ENCODE measurements around the gene HOXB5.
A peak's percentile ranks its signal among the peaks of the same experiment; 100 is the strongest.

HOXB5 gene

DNA sequence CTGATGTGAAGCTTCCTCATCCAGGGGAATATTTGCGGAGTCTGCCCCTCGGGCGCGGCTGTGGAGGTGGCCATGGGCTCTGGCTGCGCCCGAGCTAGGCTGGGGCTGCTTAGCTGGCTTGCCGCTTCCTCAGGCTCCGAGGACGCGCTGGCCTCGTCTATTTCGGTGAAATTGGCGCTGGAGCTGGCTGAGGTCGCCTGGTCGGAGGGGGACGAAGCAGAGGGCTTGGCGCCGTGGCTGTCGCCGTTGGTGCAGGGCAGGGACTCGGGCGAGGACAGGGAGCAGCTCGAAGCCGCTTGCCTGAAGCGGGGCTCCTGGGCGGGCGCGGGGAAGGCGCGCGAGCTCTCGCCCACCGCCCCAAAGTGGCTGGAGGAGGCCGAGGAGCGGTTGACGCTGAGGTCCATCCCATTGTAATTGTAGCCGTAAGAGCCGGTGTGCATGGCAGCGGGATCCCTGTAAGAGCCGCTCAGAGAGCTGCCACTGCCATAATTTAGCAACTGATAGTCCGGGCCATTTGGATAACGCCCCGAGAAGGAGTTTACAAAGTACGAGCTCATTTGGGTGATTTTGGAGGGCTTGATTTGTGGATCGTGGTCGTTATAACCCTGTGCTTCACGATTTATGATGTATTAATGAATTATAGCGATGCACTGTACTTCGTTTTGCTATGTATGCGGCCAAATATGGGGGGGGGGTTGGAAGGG is at the start of gene HOXB5:
Gene HOXB5, minus strand, starts transcription at position 654 of the 704 bp plus-strand sequence. Its CDS starts 97 bp downstream, at position 557.
- no peak for DNase-seq (ENCODE audit: insufficient read length, low spot score)
- FAIRE-seq, result peak; percentile 78

DNA sequence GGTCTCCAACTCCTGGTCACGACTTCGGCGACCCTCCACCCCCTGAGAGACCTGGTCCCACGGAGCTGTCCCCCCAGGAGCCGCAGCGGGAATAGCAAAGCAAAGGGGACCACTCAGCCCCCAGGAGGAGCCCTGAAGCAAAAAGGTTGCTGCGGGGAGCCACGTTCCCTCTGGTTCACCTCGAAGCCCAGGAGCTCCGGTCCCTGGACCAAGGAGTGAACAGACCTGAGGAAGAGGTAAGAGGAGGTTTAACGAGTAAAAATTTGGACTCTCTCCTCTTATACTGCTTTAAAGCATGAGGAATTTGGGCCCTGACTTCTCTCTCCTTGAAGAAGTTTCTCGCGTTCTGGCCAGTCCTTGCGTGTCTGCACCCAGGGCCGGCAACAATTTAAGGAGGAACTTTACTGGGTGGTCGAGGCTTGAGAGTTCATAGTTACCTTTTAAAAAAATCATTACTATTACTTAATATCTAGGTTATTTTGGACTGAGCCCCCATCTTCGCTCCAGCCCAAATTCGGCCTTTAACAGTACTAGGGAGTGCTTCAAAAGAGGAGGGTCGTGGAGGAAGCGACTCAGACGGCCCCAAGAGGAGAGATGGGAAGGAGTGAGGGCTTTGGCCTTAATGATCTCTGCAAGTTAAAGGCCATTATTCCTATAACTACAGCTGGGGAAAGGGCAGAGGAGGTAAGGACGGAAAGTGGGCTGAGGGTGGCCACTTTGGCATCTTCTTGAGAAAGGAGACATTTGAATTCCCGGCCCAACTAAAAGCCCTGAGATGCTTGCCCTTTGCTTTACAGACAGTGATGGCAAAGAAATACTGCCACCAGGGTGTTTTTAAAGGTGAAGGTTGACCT is 49.5 kb upstream of the HOXB5 start:
- FAIRE-seq (no peak), DNase-seq (ENCODE audit: insufficient read length, low spot score) (no peak)

- DNase-seq (ENCODE audit: insufficient read length, low spot score), result no peak
- no peak for FAIRE-seq
Observed at GRCh38 chr17:48642059-48642842, 48.7 kb upstream of the HOXB5 start.

DNA sequence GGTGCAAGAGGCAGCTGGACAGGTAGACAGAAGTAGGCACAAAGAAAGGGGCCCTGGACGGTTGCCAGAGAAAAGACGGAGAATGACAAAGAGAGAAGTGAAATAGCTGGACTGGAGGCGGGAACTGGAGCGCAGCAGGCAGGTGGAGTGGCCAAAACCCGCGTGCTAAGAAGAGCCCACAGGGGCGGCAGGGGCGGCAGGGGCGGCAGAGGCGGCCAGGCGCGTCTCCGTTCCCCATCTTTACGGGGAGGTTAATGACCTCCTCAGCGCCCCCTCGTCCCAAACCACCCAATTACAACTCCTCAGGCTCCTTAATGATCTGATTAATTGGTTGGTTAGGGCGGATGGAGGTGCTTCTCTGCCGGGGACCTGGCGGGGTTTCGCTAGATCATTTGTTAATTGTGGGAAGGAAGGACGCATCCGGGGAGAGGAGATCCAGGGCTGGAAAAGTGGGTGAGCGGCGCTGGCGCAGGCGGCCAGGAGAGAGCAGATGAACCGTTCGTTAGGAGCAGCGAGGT is 48.0 kb upstream of the HOXB5 start:
- FAIRE-seq, result no peak
- no peak for DNase-seq (ENCODE audit: insufficient read length, low spot score)

DNA sequence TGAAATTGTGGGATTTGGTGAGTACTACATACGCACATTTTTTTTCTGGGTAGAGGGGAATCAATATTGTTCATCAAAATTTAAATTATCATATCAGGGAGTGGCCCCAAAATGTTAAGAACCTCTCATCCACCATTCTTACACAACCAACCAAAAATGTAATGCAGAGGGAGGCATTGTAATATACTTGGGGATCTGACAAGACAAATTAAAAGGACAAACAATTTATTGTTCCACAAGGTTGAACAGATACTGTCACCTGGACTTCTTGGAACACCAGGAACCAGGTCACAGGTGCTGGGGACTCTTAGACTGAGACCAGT is 47.2 kb upstream of the HOXB5 start:
- FAIRE-seq (no peak), DNase-seq (ENCODE audit: insufficient read length, low spot score) (no peak)

DNA sequence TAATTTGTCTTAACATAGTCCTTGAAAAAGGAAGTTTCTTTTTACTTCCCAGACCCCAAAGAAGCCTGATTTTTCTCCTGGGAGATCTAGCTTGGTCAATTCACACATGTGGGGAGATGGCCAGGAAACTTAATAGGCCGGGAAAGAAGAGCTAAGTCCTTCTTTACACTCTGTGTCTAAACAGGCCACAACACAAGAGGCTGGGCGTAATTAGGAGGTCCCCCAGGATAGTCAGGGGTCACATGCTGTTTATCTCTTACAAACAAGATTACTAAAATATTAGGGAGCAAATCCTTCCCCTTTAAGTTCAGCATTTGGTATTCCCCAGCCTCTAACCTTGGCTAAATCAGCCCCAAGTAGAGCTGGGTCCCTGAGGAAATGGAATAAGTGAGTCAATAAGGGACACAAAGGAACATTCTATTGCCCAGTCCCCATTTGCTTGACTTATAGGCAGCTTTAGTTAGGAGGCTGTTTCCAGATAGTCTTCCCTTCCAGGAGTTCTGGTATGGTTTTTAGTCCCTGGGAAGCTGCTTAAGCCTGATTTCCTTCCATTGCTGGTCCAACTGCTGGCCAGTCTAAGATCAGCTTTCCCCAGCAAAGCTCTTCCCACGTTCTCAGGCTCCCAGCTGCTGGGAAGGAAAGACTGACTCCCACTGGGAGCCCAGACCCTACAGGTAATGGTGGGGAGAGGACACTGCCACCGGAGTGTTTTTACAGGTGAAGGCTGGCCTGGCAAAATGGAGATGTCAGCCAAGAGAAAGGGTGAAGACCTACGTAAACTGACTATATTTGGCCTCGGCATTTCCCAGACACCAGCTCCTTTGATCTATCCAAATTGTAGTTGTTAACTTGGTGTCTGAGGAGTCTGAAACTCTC is 46.6 kb upstream of the HOXB5 start:
- FAIRE-seq (no peak), DNase-seq (ENCODE audit: insufficient read length, low spot score) (no peak)

GRCh38 chr17:48639136-48639535 is 45.6 kb upstream of the HOXB5 start:
- DNase-seq (ENCODE audit: insufficient read length, low spot score), result no peak
- no peak for FAIRE-seq

DNA sequence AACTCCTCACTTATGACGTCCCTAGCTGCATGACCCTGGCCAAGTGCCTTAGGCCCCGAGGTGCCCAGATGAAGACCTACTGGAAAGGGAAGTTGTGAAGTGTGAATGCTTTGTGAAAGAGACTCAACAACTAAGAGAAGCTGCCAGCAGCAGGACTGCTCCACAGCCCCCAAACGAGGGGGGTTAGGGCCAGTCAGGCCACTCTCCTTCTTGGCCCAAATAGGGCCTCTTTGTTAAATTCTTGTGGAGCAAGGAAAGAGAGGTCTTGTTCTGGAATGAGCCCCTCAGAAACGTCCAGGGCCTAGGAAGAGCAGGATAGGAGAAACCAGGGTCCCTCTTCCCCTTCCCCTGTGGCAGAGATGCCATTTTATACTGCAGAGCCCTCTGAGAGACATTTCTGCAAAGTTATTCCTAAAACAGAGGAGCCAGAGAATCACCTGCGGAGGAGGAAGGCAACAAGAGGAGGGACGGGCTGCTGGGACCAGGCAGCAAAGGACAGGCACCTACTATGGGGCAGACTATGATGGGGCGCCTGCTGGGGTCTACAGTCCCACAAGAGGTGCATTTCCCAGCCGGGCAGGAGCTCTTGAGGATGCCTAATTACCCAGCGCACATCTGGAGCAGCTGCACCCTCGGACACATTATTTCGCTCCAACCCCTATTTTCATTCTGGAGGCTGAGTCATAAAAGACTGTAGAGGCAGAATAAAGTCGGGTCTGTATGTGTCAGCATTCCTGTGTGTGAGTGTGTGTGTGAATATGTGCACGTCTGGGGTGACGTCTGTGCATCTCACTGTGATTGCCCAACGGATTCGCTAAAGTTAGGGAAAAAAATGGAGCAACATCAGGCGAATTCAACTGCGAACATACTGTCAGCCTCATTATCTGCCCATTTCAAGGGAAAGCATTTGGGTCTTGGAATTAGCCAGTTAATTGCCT is 44.0 kb upstream of the HOXB5 start:
- FAIRE-seq (no peak), DNase-seq (ENCODE audit: insufficient read length, low spot score) (no peak)

- FAIRE-seq (no peak), DNase-seq (ENCODE audit: insufficient read length, low spot score) (peak; percentile 93)
Observed at GRCh38 chr17:48636177-48637018, 42.8 kb upstream of the HOXB5 start.

- FAIRE-seq, result no peak
- DNase-seq (ENCODE audit: insufficient read length, low spot score), result no peak
Observed at GRCh38 chr17:48634493-48635208, 41.1 kb upstream of the HOXB5 start.

DNA sequence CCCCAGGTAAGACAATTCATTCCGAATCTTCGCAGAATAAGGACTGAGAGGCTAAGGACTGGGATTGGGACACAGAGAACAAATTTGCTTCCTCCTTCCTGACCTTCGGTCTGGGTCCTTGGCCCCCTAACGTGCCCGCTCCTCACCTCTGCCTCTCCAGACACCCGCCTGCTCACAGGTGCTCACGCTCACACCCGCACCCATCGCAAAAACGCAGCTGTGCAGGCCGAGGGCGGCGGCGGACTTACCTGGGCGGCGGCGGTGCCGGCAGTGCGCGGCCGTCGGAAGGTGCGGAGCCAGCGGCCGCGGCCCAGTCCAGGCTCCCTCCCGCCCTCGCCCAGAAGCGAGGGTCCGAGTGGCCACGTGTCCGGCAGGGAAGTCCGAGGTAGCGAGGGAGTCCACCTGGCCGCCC is 39.7 kb upstream of the HOXB5 start:
- FAIRE-seq, result no peak
- DNase-seq (ENCODE audit: insufficient read length, low spot score), result no peak

DNA sequence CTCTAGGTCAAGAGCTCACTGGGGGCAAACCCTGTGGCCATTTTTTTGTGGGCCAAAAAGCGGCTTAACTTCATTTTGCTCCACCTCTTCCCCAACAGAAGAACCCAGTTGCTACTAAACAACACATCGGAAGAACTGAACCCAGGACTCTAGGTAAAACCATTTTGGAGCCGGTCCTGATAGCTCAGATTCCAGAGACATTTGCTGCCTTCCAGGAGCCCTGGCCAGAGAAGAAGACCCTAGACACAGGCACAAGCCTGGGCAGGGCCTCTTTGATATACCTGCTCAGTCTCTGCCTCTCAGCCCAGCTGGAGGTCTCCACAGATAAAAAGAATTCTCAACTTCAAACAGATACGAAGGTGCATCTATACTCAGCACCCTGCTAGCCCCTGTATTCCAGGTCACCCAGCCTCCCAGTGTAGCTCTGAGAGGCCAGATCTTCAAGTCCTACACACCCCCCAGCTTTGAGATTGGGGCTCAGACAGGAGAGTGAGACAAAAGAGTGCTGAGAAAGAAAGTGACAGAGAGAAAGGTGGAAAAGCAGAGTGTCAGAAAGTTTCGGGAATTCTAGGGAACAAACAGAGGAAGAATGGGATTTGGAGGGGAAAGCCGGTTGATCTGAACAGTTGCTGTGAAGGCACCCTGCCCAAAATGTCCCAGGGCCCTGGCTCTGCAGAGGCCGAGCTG is 39.1 kb upstream of the HOXB5 start:
- DNase-seq (ENCODE audit: insufficient read length, low spot score) (no peak), FAIRE-seq (no peak)

DNA sequence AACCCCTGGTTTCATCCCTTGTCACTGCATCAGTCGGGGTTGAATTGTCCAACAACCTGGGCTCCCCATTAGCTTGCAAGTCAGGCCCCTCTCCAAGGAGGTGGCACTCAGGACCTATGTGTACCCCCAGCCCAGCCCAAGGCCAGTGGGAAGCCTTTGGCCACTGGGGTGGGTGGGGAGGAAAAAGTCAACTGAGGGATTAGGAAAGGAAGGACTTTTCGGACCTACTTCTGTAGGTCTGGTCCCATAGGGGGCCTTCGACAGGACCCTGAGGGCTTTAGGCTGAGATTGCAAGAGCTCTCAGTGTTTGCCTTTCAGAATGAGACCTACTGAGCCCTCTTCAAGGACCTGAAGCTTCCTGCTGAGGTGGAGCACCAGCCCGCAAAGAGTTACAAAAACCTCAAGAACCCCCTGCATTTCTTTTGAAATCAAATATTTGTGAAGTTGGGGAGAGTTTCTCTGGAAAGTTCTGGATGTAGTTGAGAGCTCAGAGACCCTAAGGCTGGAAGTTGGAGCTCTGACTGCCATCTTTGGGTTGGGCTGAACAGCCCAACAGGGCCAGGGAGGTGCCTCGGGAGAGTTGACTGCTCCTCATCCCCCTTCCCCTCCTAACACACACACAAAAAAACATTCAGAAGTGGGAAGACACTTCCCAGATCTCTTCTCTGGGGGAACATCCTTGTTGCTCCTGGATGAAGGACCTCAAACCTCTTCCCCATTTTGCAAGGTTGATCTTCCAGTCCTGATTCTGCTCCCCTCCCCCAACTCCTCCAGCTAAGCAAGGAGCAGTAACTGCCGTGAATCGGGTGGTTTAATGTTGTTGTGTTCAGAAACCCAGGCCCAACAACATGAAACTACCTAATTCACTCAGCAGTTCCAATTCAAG is 38.4 kb upstream of the HOXB5 start:
- peak; percentile 78 for FAIRE-seq
- no peak for DNase-seq (ENCODE audit: insufficient read length, low spot score)

DNA sequence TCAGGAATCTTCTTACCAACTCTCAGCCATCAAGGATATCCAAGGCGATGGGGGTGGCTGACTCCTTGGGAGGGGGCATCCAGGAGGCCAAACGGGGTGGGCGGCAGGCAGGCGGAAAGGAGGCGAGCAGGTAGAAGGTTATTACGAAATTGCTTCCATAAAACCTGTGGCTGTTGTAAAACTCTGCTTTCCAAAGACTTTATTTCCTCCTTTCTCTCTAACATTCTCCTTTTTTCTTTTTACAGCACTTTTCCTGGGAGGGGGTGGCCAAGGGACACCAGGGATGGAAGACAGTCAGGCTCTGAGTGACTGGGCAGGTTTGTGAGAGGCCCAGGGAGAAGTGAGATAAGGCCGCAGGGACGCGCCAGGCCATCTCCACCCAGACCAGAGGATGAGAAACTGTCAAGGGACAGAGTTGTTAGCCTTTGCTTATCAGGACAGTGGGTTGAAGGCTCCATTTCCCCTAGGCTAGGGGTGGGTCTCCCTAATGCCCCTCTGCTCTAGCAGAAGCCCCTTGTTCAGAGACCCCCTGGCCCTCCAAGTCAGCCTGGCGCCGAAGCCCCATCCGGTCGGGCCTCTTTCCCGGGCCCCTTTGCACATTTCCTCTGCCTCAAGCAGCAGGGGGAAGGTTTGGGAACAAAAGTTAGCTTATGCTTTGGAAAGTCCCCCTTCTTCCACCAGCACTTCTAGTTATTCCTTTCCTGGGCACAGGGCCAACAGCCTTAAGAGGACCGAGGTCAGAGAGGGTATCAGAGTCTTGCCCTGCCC is 37.5 kb upstream of the HOXB5 start:
- DNase-seq (ENCODE audit: insufficient read length, low spot score), result no peak
- FAIRE-seq, result no peak

Data from GM19239 (cell line).